Activated B cell treated with CpG ODN at 0.5 μM for 24 hours (primary cell): Measurements from ENCODE around the gene CDKL5. TPM values are rescaled to one million over a fixed set of nuclear protein-coding genes. Genes with fewer than 3 reads are reported as not detected.

Experiments
- ATAC-seq: fragments of 200-7000 bp; cut with Tn5 transposase; one replicate; pipeline ENCODE4 v1.10.0; 2021; ENCODE audit warnings: low read depth, mild to moderate bottlenecking, moderate library complexity
- CTCF ChIA-PET: fragments of 350-600 bp; sonication (Branson Sonifier 250); formaldehyde crosslinking; loops from one replicate; lab custom pipeline; 2021; ENCODE audit warnings: antibody characterized with exemption; lab: Charles Lee
- POLR2A ChIA-PET: fragments of 350-600 bp; sonication (Branson Sonifier 250); formaldehyde crosslinking; loops from one replicate; lab custom pipeline; 2021; ENCODE audit warnings: antibody characterized with exemption; lab: Charles Lee
- DNase-seq: peaks from one replicate; pipeline ENCODE4 v3.0.0; 2022
- H3K27ac Mint-ChIP-seq: one replicate; pipeline ENCODE4 v1.8.0; 2020; ENCODE audit warnings: mixed read lengths
- H3K27me3 Mint-ChIP-seq: one replicate; pipeline ENCODE4 v1.8.0; 2021; ENCODE audit warnings: mixed read lengths
- H3K36me3 Mint-ChIP-seq: one replicate; pipeline ENCODE4 v1.8.0; 2021; ENCODE audit warnings: low read depth, mixed read lengths
- H3K4me1 Mint-ChIP-seq: one replicate; pipeline ENCODE4 v1.8.0; 2021; ENCODE audit warnings: mixed read lengths
- H3K4me3 Mint-ChIP-seq: one replicate; pipeline ENCODE4 v1.8.0; 2020; ENCODE audit warnings: mild to moderate bottlenecking, mixed read lengths
- H3K9me3 Mint-ChIP-seq: one replicate; pipeline ENCODE4 v1.8.0; 2020; ENCODE audit warnings: mixed read lengths
- CTCF ChIP-seq: fragments of 200-600 bp; IDR thresholded peaks from one replicate; pipeline ENCODE4 v1.8.0; 2022; ENCODE audit warnings: antibody characterized with exemption, mild to moderate bottlenecking
- intact Hi-C: fragments of 100-400 bp; cut with micrococcal nuclease; formaldehyde crosslinking; loops from one replicate; pipeline ENCODE4 v1.15.1; 2024
- total RNA-seq: library from RNA; stranded (reverse); gene quantifications from 2 replicates; pipeline ENCODE4 v1.2.3, GENCODE V29; 2022

The CDKL5 gene
- total RNA-seq, 1 donor from 2014 or later = 3.8 TPM

GRCh38 chrX:18607966-18608365 is 182.6 kb downstream of the CDKL5 start:
- intact Hi-C loops = no loop called here
- H3K4me1 Mint-ChIP-seq = no peaks in the 10 kb centered on the region
- POLR2A ChIA-PET = no interaction called here
- no peaks in the 10 kb centered on the region for H3K27me3 Mint-ChIP-seq
- H3K36me3 Mint-ChIP-seq = peaks cover 24% of the 10 kb centered on the region
- CTCF ChIA-PET = no interaction called here
- ATAC-seq (no peak), DNase-seq (no peak)
- no peak for TF ChIP-seq CTCF
- no peak overlapping the region for H3K27ac Mint-ChIP-seq
- H3K9me3 Mint-ChIP-seq = no peaks in the 10 kb centered on the region
- no peak overlapping the region for H3K4me3 Mint-ChIP-seq

GRCh38 chrX:18613930-18614639 is 188.7 kb downstream of the CDKL5 start:
- Mint-ChIP-seq H3K27me3 (no peaks in the 10 kb centered on the region), H3K36me3 (peaks cover 23% of the 10 kb centered on the region), H3K4me3 (no peak overlapping the region), H3K27ac (no peak overlapping the region), H3K9me3 (no peaks in the 10 kb centered on the region), H3K4me1 (no peaks in the 10 kb centered on the region)
- POLR2A ChIA-PET = no interaction called here
- CTCF ChIA-PET = no interaction called here
- DNase-seq (no peak), ATAC-seq (no peak)
- TF ChIP-seq CTCF = no peak
- intact Hi-C loops = no loop called here

GRCh38 chrX:18616688-18617406 is 191.4 kb downstream of the CDKL5 start:
- H3K27me3 Mint-ChIP-seq = no peaks in the 10 kb centered on the region

GRCh38 chrX:18617407-18617750 is 192.0 kb downstream of the CDKL5 start:
- no peak overlapping the region for H3K27ac Mint-ChIP-seq
- H3K9me3 Mint-ChIP-seq = no peaks in the 10 kb centered on the region
- intact Hi-C loops = no loop called here
- CTCF ChIA-PET = no interaction called here
- no peak for ATAC-seq
- no peak for TF ChIP-seq CTCF
- no peaks in the 10 kb centered on the region for H3K27me3 Mint-ChIP-seq
- H3K4me3 Mint-ChIP-seq = no peak overlapping the region
- peaks cover 14% of the 10 kb centered on the region for H3K36me3 Mint-ChIP-seq
- no peaks in the 10 kb centered on the region for H3K4me1 Mint-ChIP-seq
- POLR2A ChIA-PET = no interaction called here
- no peak for DNase-seq

More at GRCh38 chrX:18616688-18617406, 191.4 kb downstream of the CDKL5 start:
- peaks cover 14% of the 10 kb centered on the region for H3K36me3 Mint-ChIP-seq
- ChIA-PET CTCF (no interaction called here), POLR2A (no interaction called here)
- ATAC-seq (no peak), DNase-seq (no peak)
- H3K4me1 Mint-ChIP-seq = no peaks in the 10 kb centered on the region
- H3K9me3 Mint-ChIP-seq = no peaks in the 10 kb centered on the region
- no peak for TF ChIP-seq CTCF
- H3K27ac Mint-ChIP-seq = no peak overlapping the region
- H3K4me3 Mint-ChIP-seq = no peak overlapping the region
- intact Hi-C loops = no loop called here

GRCh38 chrX:18619288-18619687 is 193.9 kb downstream of the CDKL5 start:
- no peaks in the 10 kb centered on the region for H3K4me1 Mint-ChIP-seq
- H3K4me3 Mint-ChIP-seq = no peak overlapping the region
- H3K27ac Mint-ChIP-seq = no peak overlapping the region
- H3K9me3 Mint-ChIP-seq = no peaks in the 10 kb centered on the region
- ChIA-PET POLR2A (no interaction called here), CTCF (no interaction called here)
- H3K27me3 Mint-ChIP-seq = no peaks in the 10 kb centered on the region
- no peak for DNase-seq
- intact Hi-C loops = no loop called here
- no peak for TF ChIP-seq CTCF
- ATAC-seq = no peak
- H3K36me3 Mint-ChIP-seq = peaks cover 8% of the 10 kb centered on the region
